MCF 10A (cell line): Measurements from ENCODE around the gene CGB2. TPM values are rescaled to one million over a fixed set of nuclear protein-coding genes. Genes with fewer than 3 reads are reported as not detected.

ENCODE experiments used
- BruUV-seq: library from RNA; stranded (reverse); fragments of 400-500 nt; replicated peaks from 2 replicates; lab custom pipeline; 2021; lab: Mats Ljungman, UMichigan
- CTCF ChIA-PET: fragments of 300-600 bp; sonication (Branson Sonifier 250); formaldehyde crosslinking; extraction: SDS; loops from one replicate; lab custom pipeline; 2021; ENCODE audit warnings: antibody characterized with exemption, inconsistent platforms; lab: Yijun Ruan, JAX
- POLR2A ChIA-PET: fragments of 300-600, 350-650 bp; sonication (Branson Sonifier 250); formaldehyde crosslinking; extraction: SDS; loops from one replicate; lab custom pipeline; 2020; ENCODE audit warnings: antibody characterized with exemption, inconsistent platforms; lab: Yijun Ruan, JAX
- DNase-seq: peaks from one replicate; pipeline ENCODE4 v3.0.0-alpha.2; 2018; ENCODE audit not compliant: unreplicated experiment
- H3K27ac Mint-ChIP-seq: one replicate; pipeline ENCODE4 v1.8.0; 2022; ENCODE audit warnings: mild to moderate bottlenecking, low read depth, mixed read lengths; ENCODE audit not compliant: unreplicated experiment
- H3K27me3 Mint-ChIP-seq: one replicate; pipeline ENCODE4 v1.8.0; 2022; ENCODE audit warnings: mixed read lengths; ENCODE audit not compliant: insufficient read depth, unreplicated experiment
- H3K36me3 Mint-ChIP-seq: one replicate; pipeline ENCODE4 v1.8.0; 2022; ENCODE audit warnings: mild to moderate bottlenecking, moderate library complexity, mixed read lengths; ENCODE audit not compliant: insufficient read depth, unreplicated experiment
- H3K4me1 Mint-ChIP-seq: one replicate; pipeline ENCODE4 v1.8.0; 2022; ENCODE audit warnings: mixed read lengths; ENCODE audit not compliant: insufficient read depth, unreplicated experiment
- H3K4me3 Mint-ChIP-seq: one replicate; pipeline ENCODE4 v1.8.0; 2022; ENCODE audit warnings: mild to moderate bottlenecking, moderate library complexity, mixed read lengths; ENCODE audit not compliant: unreplicated experiment
- H3K9me3 Mint-ChIP-seq: one replicate; pipeline ENCODE4 v1.8.0; 2022; ENCODE audit warnings: mixed read lengths; ENCODE audit not compliant: unreplicated experiment
- CTCF ChIP-seq: fragments of 200-600 bp; IDR thresholded peaks from one replicate; pipeline ENCODE4 v1.8.0; 2022; ENCODE audit warnings: antibody characterized with exemption, mild to moderate bottlenecking; ENCODE audit not compliant: unreplicated experiment
- intact Hi-C: fragments of 100-400 bp; cut with micrococcal nuclease; formaldehyde crosslinking; loops from 2 replicates; pipeline ENCODE4 v1.14.1; 2022
- total RNA-seq: library from RNA; stranded (reverse); gene quantifications from 2 replicates; pipeline ENCODE4 v1.2.3, GENCODE V29; 2022

Gene CGB2
- total RNA-seq, 1 experiment from 2014 or later, result not detected

GRCh38 chr19:49064768-49065611 lies 33.3 kb downstream of the CGB2 start, which contains the start of gene NTF4:
NTF4 (minus strand) TSS chr19:49064818; CDS start chr19:49061997, 2,821 bp downstream.
- no peaks in the 10 kb centered on the region for H3K9me3 Mint-ChIP-seq
- POLR2A ChIA-PET, result interaction anchor here (0.5 to 1.8 kb wide), 5 partner anchors 45 to 257 kb away, joined by 3 to 8 read pairs (median 4); partner anchors contain the start of genes GYS1 and RUVBL2
- peaks cover 24% of the 10 kb centered on the region for H3K27me3 Mint-ChIP-seq
- intact Hi-C loops, result no loop called here
- H3K27ac Mint-ChIP-seq, result peak within 1 kb of the TSS; percentile 79
- DNase-seq, result peak; percentile 55
- no peak for TF ChIP-seq CTCF
- CTCF ChIA-PET, result interaction anchor here (0.6 to 1.6 kb wide), 4 partner anchors 9 to 90 kb away, joined by 3 to 8 read pairs (median 6); no protein-coding TSS in a partner anchor
- peaks cover 8% of the 10 kb centered on the region for H3K4me1 Mint-ChIP-seq
- no TSS peak for BruUV-seq
- peak within 1 kb of the TSS; percentile 79 for H3K4me3 Mint-ChIP-seq
- peaks cover 11% of the 10 kb centered on the region for H3K36me3 Mint-ChIP-seq

DNA sequence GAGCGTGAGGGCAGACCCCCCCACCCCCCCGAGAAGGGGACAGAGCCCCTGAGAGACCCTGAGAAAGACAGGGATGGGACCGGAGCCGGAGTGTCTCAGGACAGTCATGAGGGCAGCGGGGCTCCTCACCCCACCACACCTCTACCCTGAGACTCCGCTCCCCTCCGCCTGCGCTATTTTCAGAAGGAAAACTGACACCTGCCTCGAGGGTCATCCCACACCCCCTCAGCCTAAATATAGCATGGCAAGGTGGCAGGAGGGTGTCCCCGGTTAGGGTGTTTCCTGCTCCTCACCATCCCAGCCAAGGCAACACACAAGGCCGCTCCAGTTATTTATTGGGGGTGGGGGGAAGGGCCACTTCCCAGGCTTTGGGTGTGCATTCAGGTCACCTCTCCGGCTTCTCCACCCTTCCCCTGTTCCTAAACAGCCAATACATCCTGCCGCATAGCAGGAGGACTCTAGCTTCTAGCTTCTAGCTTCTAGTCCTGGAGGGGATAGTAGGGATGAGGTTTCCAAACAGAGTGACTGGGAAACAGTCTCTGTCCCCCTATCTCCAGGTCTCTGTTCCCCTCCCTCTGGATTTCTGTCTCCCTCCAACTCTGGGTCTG lies 34.3 kb downstream of the CGB2 start:
- Mint-ChIP-seq H3K36me3 (peaks cover 11% of the 10 kb centered on the region), H3K4me3 (no peak overlapping the region), H3K4me1 (peaks cover 8% of the 10 kb centered on the region), H3K27ac (no peak overlapping the region), H3K27me3 (peaks cover 24% of the 10 kb centered on the region), H3K9me3 (no peaks in the 10 kb centered on the region)
- no peak for TF ChIP-seq CTCF
- intact Hi-C loops, result no loop called here
- no peak for DNase-seq
- POLR2A ChIA-PET, result interaction anchor here (1.8 kb wide), 1 partner anchor 73 kb away, joined by 8 read pairs; the partner anchor contains the start of genes GYS1 and RUVBL2
- CTCF ChIA-PET, result interaction anchor here (1.2 to 1.6 kb wide), 2 partner anchors 10 to 67 kb away, joined by 6 to 8 read pairs; no protein-coding TSS in a partner anchor
- BruUV-seq, result no TSS peak

GRCh38 chr19:49067554-49067953 lies 35.9 kb downstream of the CGB2 start:
- TF ChIP-seq CTCF, result no peak
- intact Hi-C loops, result no loop called here
- CTCF ChIA-PET, result interaction anchor here (0.6 to 1.0 kb wide), 3 partner anchors 30 to 102 kb away, joined by 3 to 4 read pairs (median 3); partner anchors contain the start of gene FTL
- no peak overlapping the region for H3K4me3 Mint-ChIP-seq
- peaks cover 27% of the 10 kb centered on the region for H3K27me3 Mint-ChIP-seq
- POLR2A ChIA-PET, result no interaction called here
- no peak for DNase-seq
- H3K4me1 Mint-ChIP-seq, result peaks cover 8% of the 10 kb centered on the region
- H3K9me3 Mint-ChIP-seq, result no peaks in the 10 kb centered on the region
- BruUV-seq, result no TSS peak
- no peak overlapping the region for H3K27ac Mint-ChIP-seq
- peaks cover 11% of the 10 kb centered on the region for H3K36me3 Mint-ChIP-seq

GRCh38 chr19:49069026-49069425 lies 37.3 kb downstream of the CGB2 start:
- Mint-ChIP-seq H3K9me3 (no peaks in the 10 kb centered on the region), H3K4me1 (peaks cover 17% of the 10 kb centered on the region), H3K36me3 (peaks cover 13% of the 10 kb centered on the region), H3K4me3 (no peak overlapping the region), H3K27ac (no peak overlapping the region), H3K27me3 (peaks cover 42% of the 10 kb centered on the region)
- ChIA-PET CTCF (interaction anchor here (0.6 to 2.1 kb wide), 5 partner anchors 29 to 157 kb away, joined by 3 to 7 read pairs (median 3); no protein-coding TSS in a partner anchor), POLR2A (interaction anchor here (1.0 to 2.4 kb wide), 2 partner anchors 13 to 75 kb away, joined by 3 to 6 read pairs; partner anchors contain the start of genes GYS1 and RUVBL2)
- DNase-seq, result no peak
- BruUV-seq, result no TSS peak
- TF ChIP-seq CTCF, result no peak
- intact Hi-C loops, result no loop called here
